OCI-LY3 (cell line): ENCODE results near the gene PLXNB1.

ENCODE experiments used
- H2AFZ ChIP-seq: fragments of 200-600, 300-600 bp; shearing (Covaris generic); 2 replicates; pipeline ENCODE4 v1.6.0; 2014; ENCODE audit warnings: antibody characterized with exemption, low read depth, low read length
- H3K27ac ChIP-seq: fragments of 200-600, 300-600 bp; sonication (generic); 2 replicates; pipeline ENCODE4 v1.5.1; 2014; ENCODE audit warnings: mild to moderate bottlenecking, low read length, moderate library complexity, mixed read lengths
- H3K27me3 ChIP-seq: fragments of 200-600, 300-600 bp; sonication (generic); 2 replicates; pipeline ENCODE4 v1.6.1; 2014; ENCODE audit warnings: low read depth, low read length, mixed read lengths
- H3K36me3 ChIP-seq: fragments of 200-600, 300-600 bp; sonication (generic); replicated peaks from 2 replicates; pipeline ENCODE3; 2014; ENCODE audit warnings: low read depth, low read length, mixed read lengths
- H3K4me1 ChIP-seq: fragments of 300-600, 200-600 bp; sonication (generic); 2 replicates; pipeline ENCODE4 v1.6.1; 2014; ENCODE audit warnings: low read length, mixed read lengths
- H3K4me2 ChIP-seq: fragments of 200-600, 300-600 bp; sonication (generic); 2 replicates; pipeline ENCODE4 v1.6.1; 2014; ENCODE audit warnings: low read length, mixed read lengths
- H3K4me3 ChIP-seq: fragments of 300-600, 200-600 bp; sonication (generic); 2 replicates; pipeline ENCODE4 v1.5.1; 2014; ENCODE audit warnings: antibody characterized with exemption, mild to moderate bottlenecking, low read length, moderate library complexity
- H3K79me2 ChIP-seq: fragments of 300-600, 200-600 bp; shearing (Covaris generic); 2 replicates; pipeline ENCODE4 v1.6.1; 2014; ENCODE audit warnings: mild to moderate bottlenecking, low read length, mixed read lengths
- H3K9ac ChIP-seq: fragments of 300-600, 200-600 bp; shearing (Covaris generic); 2 replicates; pipeline ENCODE4 v1.6.0; 2014; ENCODE audit warnings: mild to moderate bottlenecking, low read length, moderate library complexity
- H3K9me3 ChIP-seq: fragments of 200-600, 300-600 bp; shearing (Covaris generic); 2 replicates; pipeline ENCODE4 v1.6.1; 2014; ENCODE audit warnings: low read length, mixed read lengths; ENCODE audit not compliant: insufficient read depth
- H4K20me1 ChIP-seq: fragments of 200-600, 300-600 bp; sonication (generic); 2 replicates; pipeline ENCODE4 v1.6.1; 2016; ENCODE audit warnings: low read length, mixed read lengths; ENCODE audit not compliant: insufficient read depth
- EZH2phosphoT487 ChIP-seq: fragments of 200-600 bp; shearing (Covaris generic); IDR thresholded peaks from 2 replicates; pipeline ENCODE4 v1.6.1; 2018; ENCODE audit warnings: antibody characterized with exemption, mixed run types, low read depth
- TF ChIP-seq, protein P1 (sequence below): fragments of 200-600, 300-600 bp; sonication (generic); IDR thresholded peaks from 2 replicates; pipeline ENCODE4 v1.5.1; 2014; ENCODE audit warnings: antibody characterized with exemption, low read length, low read depth

PLXNB1 gene

DNA sequence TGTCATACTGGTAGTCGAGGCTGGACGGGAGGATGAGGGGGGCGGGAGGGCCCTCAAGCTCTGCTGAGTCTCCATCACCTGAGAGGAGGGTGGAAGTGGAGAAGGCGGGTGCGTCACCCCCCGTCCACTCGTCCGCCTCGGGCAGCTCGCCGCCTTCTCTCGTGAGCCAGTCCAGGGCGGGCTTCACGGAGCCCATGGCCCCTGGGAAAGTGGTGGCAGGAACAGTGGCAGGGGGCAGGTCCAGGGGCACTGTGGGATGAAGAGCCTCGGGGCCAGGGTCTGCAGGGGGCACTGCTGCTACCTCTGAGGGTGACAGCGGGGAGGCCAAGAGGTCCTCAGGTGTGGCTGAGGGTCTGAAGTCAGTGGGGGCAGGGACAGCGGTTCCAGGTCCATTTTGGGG lies 10.3 kb downstream of the PLXNB1 start:
- no peak for TF ChIP-seq EZH2phosphoT487
- TF ChIP-seq, protein P1, sequence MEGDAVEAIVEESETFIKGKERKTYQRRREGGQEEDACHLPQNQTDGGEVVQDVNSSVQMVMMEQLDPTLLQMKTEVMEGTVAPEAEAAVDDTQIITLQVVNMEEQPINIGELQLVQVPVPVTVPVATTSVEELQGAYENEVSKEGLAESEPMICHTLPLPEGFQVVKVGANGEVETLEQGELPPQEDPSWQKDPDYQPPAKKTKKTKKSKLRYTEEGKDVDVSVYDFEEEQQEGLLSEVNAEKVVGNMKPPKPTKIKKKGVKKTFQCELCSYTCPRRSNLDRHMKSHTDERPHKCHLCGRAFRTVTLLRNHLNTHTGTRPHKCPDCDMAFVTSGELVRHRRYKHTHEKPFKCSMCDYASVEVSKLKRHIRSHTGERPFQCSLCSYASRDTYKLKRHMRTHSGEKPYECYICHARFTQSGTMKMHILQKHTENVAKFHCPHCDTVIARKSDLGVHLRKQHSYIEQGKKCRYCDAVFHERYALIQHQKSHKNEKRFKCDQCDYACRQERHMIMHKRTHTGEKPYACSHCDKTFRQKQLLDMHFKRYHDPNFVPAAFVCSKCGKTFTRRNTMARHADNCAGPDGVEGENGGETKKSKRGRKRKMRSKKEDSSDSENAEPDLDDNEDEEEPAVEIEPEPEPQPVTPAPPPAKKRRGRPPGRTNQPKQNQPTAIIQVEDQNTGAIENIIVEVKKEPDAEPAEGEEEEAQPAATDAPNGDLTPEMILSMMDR = no peak
- peaks cover 4% of the 10 kb centered on the region for H3K36me3 ChIP-seq
- no peak overlapping the region for H3K4me3 ChIP-seq
- H2AFZ ChIP-seq = no peak overlapping the region
- no peaks in the 10 kb centered on the region for H3K27me3 ChIP-seq
- H3K4me2 ChIP-seq = no peak overlapping the region
- H3K27ac ChIP-seq = no peak overlapping the region
- H4K20me1 ChIP-seq = no peaks in the 10 kb centered on the region; the same call in 1 of the 2 replicates
- no peaks in the 10 kb centered on the region for H3K79me2 ChIP-seq
- H3K4me1 ChIP-seq = peaks cover 4% of the 10 kb centered on the region; the same call in 1 of the 2 replicates
- H3K9ac ChIP-seq = no peak overlapping the region
- no peaks in the 10 kb centered on the region for H3K9me3 ChIP-seq

DNA sequence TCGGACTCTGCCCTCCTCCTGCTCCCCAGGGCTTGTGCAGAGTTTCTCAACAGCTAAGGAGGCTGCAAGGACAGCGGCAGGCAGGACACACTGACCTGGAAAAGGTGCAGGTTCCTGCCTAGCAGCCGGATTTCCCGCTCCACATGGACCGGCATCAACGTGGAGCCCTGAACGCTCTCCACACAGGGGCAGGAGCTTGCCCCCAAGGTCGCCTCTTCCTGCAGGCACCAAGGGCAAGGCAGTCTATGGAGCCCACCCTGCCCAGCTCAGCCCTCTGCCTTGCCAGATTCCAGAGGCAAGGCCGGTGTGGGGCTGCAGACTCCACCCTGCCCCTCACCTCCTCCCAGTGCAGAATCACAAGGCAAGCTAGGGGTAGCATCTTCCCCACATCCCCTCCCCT lies 10.7 kb downstream of the PLXNB1 start:
- H3K79me2 ChIP-seq = no peaks in the 10 kb centered on the region
- H3K27me3 ChIP-seq = no peaks in the 10 kb centered on the region
- H3K9me3 ChIP-seq = no peaks in the 10 kb centered on the region
- TF ChIP-seq, protein P1 = no peak
- TF ChIP-seq EZH2phosphoT487 = no peak
- H3K9ac ChIP-seq = no peak overlapping the region
- H3K4me1 ChIP-seq = peaks cover 4% of the 10 kb centered on the region; the same call in 1 of the 2 replicates
- no peak overlapping the region for H3K27ac ChIP-seq
- no peak overlapping the region for H3K4me3 ChIP-seq
- H3K36me3 ChIP-seq = peaks cover 4% of the 10 kb centered on the region
- H2AFZ ChIP-seq = no peak overlapping the region
- no peak overlapping the region for H3K4me2 ChIP-seq
- no peaks in the 10 kb centered on the region; the same call in 1 of the 2 replicates for H4K20me1 ChIP-seq

GRCh38 chr3:48418651-48419050 lies 11.2 kb downstream of the PLXNB1 start:
- no peak overlapping the region for H2AFZ ChIP-seq
- H3K9me3 ChIP-seq = no peaks in the 10 kb centered on the region
- TF ChIP-seq EZH2phosphoT487 = no peak
- TF ChIP-seq, protein P1 = no peak
- no peak overlapping the region for H3K27ac ChIP-seq
- no peak overlapping the region for H3K9ac ChIP-seq
- H3K79me2 ChIP-seq = no peaks in the 10 kb centered on the region
- H3K36me3 ChIP-seq = peaks cover 4% of the 10 kb centered on the region
- no peak overlapping the region for H3K4me2 ChIP-seq
- no peak overlapping the region for H3K4me3 ChIP-seq
- no peaks in the 10 kb centered on the region for H3K27me3 ChIP-seq
- peaks cover 4% of the 10 kb centered on the region; the same call in 1 of the 2 replicates for H3K4me1 ChIP-seq
- no peaks in the 10 kb centered on the region; the same call in 1 of the 2 replicates for H4K20me1 ChIP-seq

GRCh38 chr3:48418140-48418539 lies 11.7 kb downstream of the PLXNB1 start:
- Histone ChIP-seq H3K4me1 (peaks cover 3% of the 10 kb centered on the region; the same call in 1 of the 2 replicates), H3K79me2 (no peaks in the 10 kb centered on the region), H2AFZ (no peak overlapping the region), H3K27ac (no peak overlapping the region), H3K4me3 (no peak overlapping the region), H3K36me3 (peaks cover under 1% of the 10 kb centered on the region), H3K27me3 (no peaks in the 10 kb centered on the region), H4K20me1 (no peaks in the 10 kb centered on the region; the same call in 1 of the 2 replicates), H3K9ac (no peak overlapping the region), H3K4me2 (no peak overlapping the region), H3K9me3 (no peaks in the 10 kb centered on the region)
- TF ChIP-seq EZH2phosphoT487 = no peak
- TF ChIP-seq, protein P1 = no peak
